Left colon (tissue), 2 donors: Measurements from ENCODE around the gene UMODL1. TPM values are rescaled to one million over a fixed set of nuclear protein-coding genes. Genes with fewer than 3 reads are reported as not detected.

Experiments
- ATAC-seq: fragments of 200-7000 bp; cut with Tn5 transposase; one replicate; pipeline ENCODE4 v1.9.1; 2020; ENCODE audit warnings: mild to moderate bottlenecking, moderate library complexity
- DNase-seq, 2 donors: peaks; one replicate each; pipeline ENCODE4 v3.0.0-alpha.2; 2020
- intact Hi-C, 2 donors: fragments of 100-400 bp; cut with DNase I in 1 of 2; cut with micrococcal nuclease in 1 of 2; formaldehyde crosslinking; loops; one replicate each; pipeline versions ENCODE4 v1.11.2 to v1.14.0; 2022; cut with DNase I, micrococcal nuclease
- total RNA-seq, 2 donors: library from RNA; stranded (reverse); fragmentation: NEBNext Ultra II Directional; extraction: Animal tissue kit (Norgen Biotek cat#: 25700); gene quantifications; one replicate each; pipeline ENCODE4 v1.2.1, GENCODE V29; 2021
- donor health status: DM: no; HTN: no; CAD: no.
- donor health status: DM: yes; HTN: yes; CAD: no.

UMODL1 gene
- total RNA-seq, 2 donors from 2014 or later: 0.28 to 0.43 TPM

DNA sequence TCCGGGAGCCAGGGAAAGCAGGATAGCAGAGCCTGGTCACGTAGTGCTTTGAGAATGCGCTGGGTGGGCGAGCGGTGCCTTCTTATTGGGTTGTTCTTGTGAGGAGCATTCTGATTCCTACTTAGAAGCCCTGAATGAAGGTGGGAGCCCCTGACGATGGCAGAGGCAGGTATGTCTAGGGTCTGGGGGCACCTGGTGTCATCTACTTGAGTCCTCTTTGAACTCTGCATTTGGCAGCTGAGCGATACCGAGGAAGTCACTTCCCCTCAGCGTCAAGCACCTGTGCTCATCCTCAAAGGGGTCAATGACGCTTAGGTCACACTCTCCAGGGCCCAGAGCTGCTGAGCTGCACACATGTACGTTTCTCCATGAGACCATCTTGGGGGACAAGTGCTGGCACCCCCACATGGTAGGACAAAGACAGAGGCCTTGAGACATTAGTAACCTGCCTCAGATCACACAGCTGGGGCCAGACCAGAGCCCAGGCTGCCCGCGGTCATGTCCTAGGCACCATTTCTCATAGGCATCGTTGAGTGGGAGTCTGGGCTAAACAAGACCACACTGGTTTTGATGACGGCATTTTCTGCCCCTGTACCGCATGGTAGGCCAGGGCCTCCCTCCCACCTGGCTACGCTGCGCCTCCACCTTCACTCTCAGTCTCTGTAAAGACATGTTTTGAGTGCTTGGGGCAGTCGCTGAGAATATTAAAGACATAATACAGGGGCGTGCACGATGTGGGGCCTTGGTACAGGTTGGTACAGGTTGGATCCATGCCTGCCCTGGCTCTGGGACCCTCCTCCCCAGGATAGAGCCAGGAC, 78.7 kb downstream of the UMODL1 start:
- intact Hi-C loops: loop anchor here in 1 of 2 donors (10.0 kb wide), 1 partner anchor 115 kb away; no protein-coding TSS in a partner anchor
- no peak for ATAC-seq
- DNase-seq: no peak

DNA sequence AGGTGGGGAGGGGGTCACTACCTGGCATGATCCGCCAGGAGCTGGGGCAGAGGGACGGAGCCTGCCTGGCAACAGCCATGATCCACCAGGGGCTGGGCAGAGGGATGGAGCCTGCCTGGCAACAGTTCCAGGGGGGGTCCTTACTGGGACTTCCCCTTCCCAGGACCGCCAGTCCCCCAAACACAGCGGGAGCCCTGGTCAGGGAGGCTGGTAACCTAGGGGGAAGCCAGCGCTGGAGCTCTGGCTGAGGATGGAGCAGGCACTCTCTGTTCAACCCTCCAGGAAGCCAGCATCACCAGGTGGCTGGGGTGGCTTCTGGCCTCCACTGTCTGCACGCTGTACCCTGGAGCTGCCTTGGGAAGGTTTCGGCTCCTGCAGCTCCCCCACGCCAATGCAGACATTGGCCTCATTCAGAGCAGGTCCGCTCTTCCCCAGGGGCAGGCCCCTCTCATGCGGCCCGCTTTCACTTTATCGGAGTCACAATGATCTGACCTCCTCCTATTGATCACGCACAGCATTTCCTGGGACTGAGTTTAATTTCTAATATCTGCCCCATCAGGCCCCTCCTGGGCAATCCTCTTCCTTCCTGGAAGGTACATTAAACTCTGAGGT, 79.5 kb downstream of the UMODL1 start:
- intact Hi-C loops: no loop called here
- no peak for ATAC-seq
- no peak for DNase-seq

DNA sequence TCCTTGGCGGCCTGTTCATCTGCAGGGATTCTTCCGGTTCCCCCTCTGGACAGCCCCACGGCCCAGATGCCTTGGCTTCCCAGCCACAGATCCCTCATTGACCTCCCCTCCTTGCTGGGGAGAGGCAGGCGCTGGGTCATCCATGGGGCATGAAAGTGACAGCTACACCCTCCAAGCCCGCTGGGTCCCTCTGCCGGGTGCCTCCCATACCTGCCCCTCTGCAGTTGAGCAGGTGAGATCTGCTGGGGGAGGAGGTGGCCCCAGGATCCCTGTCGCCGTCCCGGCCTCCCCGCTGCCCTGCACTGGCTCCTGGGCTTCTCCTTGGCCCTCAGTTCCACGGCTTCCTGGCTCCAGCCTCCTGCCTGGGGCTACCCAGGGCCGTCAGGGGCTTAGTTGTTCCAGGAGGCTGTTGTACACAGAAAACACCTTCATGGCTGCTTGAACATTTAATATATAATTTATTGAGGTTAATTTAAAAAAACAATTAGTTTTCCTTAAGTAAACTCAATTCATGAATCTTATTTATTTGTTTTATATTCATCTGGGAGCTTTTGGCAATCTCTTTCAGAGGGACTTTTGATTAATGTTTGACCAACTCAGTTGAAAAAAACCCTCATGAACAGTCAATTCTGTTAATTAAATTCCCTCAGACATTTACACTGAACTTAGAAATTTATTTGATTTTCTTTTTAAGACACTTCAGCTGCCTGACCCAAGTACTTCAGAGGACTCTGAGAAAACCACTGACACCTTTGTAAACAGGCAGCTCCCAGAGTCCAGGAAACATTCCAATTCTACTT, 80.2 kb downstream of the UMODL1 start:
- DNase-seq: no peak
- intact Hi-C loops: no loop called here
- peak; percentile 48 for ATAC-seq

DNA sequence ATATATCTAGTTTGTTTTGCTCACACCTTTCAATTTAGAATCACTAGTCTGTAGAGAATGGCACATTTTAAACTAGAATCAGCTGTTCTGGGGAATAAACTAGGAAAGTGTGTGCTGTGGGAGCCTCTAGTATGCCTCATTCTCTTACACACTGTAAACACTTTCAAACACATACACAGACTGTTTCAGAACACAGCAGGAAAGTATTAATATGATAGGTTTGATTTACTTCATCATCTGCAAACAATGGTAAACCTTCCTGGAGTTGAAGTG, 80.8 kb downstream of the UMODL1 start:
- intact Hi-C loops: no loop called here
- peak; percentile 17 for ATAC-seq
- no peak for DNase-seq

DNA sequence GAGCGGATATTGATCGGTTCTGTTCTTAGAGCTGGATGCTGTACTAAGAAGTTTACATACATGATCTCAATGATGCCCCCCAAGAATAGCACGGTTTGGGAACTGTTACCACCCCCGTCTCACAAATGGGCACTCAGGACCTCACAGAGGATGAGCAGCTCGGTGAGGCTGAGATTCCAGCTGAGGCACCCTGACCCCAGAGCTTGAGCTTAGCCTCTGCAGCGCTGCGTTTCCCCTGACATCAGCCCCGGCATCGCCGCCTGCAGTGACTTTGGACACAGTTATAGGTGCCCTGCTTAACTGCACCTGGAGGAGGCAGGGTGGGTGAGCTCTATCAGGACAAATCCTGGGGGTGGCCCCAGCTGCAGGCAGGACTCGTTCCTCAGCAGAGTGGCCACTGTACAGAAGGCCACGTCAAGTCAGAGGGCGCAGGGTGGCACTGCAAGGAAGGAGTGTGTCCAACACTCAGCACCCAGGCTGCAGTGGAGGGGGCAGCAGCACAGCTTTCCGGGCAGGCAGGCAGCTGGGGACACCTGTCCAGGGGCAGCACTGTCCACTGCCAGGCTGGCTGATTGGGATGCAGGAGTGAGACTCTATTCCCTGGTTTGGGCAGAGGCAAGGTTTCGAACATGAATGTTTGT, 82.0 kb downstream of the UMODL1 start:
- DNase-seq: no peak
- intact Hi-C loops: no loop called here

DNA sequence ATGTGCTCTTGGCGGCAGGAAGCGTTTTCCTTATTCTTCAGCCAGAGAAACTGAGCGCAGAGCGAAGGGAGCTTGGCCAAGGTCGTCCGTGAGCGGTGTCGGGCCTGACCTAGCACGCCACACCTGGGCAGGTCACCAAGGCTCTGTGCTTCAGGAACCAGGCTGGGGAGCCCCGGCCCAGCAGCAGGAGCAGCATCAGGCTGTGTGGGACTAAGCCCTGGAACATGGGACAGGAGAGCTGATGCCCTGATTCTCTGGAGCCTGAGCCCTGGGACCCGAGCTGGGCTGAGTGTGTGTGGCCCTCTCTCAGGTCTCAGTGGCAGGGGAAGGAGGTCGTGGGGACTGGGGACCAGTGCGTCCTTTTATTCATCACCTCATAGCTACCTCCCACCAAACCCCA, 82.6 kb downstream of the UMODL1 start:
- ATAC-seq (no peak), DNase-seq (no peak)
- intact Hi-C loops: no loop called here

More for the DNA sequence above, 82.0 kb downstream of the UMODL1 start:
- ATAC-seq: no peak

DNA sequence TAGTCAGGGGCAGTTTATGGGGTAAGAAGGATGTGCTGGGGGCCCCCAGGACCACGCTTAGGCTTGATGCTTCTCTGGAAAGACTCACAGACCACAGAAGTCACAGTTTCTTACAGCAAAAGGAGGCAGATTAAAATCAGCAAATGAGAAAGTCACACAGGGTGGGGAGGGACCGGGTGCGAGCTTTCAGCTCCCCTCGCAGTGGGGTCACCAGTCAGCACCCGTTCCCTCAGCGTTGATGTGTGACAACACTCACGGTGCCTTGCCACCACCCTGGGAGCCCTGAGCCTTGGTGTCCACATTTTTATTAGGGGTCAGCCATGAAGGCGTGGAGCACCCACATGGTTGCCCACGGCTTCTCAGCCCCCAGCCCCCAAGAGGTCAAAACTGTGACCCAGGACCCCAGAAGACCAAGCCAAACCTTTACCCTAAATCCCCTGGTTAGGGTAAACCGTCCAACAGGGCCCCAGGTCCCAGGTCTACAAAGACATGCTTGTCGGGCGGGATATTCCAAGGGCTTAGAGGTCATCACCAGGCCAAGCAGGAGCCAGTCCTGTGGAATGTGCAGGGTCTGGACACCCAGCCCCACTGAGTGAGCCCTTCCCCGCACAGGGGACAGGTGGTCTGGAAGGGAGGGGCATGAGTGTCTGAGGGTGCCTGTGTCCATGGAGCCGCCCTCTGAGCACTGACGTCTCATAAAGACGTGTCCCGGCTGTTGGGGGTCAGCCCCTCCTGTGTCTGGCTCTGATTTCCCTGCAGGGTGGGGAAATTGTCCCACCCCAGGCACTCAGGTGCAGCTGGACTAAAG, 83.3 kb downstream of the UMODL1 start:
- ATAC-seq (no peak), DNase-seq (no peak)
- intact Hi-C loops: no loop called here

DNA sequence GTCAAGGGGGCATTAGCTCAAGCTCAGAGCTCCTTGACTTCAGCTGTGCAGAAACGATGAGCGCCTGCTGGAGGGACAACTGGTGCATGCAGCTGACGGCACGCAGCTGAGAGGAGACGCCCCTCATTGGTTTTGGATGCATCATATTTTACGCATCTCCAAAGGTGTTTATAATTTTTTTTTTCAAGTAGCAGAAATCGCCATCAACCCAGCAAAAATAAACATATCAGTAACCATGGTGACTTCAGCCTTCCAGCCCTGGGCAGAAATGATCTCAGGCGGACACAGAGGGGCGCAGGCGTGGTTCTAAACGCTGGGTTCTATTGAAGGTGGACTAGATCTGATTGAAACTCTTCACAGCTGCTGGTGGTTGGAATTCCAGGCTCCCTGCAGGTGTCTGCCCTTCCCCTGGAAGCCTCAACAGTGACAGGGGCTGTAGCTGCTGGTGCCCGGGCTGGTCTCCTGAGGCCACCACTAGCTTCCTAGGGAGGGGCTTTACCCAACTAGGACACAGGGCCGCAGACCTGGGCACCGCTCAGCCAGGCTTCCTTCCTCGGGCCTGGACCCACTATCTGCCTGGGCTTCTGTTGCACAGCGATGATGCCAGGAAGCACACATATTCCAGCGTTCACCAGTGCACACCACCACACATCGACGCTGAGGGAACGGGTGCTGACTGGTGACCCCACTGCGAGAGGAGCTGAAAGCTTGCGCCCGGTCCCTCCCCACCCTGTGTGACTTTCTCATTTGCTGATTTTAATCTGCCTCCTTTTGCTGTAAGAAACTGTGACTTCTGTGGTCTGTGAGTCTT, 84.1 kb downstream of the UMODL1 start:
- intact Hi-C loops: no loop called here
- ATAC-seq: no peak
- no peak for DNase-seq

DNA sequence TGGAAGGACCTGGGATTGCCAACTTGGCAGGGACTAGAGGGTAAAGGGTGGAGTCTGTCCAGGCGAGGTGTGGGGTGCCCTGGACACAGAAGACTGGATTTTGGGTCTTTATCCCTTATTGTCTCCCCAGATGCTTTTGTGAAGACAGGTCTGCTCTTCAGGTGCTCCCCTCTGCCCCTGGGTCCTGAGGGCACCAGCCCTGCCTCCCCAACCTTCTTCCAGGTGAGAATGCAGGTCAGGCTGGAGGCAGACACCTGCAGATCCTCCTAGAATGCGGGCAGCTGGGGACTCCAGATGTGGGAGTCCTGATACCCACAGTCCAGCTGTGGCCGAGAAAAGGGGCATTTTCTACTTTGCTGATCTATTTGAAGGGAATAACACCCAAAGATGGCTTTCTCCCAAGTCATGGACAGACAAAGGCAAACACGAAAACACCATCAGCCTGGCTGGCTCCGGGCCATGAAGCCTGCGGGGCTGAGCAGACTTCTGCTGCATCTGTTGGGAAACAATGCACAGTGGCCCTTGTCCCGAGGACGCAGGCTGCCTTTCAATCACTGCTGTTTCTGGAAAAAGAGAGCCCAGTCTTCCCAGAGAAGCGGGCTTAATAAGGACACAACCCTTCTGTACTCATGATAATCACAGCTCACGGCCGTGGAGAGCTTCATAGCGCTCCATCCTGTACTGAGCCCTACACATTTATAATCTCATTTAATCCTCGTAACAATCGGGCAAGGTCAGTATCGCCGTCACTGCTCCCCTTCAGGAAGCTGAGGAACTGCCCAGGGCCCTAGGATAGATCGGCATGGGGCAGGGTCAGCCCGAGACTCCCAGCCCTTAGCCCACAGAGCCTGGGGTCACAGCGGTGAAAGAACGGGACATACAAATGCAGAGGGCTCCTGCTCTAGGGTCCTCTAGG, 85.8 kb downstream of the UMODL1 start:
- peak; percentile 29 for ATAC-seq
- intact Hi-C loops: no loop called here
- no peak for DNase-seq

DNA sequence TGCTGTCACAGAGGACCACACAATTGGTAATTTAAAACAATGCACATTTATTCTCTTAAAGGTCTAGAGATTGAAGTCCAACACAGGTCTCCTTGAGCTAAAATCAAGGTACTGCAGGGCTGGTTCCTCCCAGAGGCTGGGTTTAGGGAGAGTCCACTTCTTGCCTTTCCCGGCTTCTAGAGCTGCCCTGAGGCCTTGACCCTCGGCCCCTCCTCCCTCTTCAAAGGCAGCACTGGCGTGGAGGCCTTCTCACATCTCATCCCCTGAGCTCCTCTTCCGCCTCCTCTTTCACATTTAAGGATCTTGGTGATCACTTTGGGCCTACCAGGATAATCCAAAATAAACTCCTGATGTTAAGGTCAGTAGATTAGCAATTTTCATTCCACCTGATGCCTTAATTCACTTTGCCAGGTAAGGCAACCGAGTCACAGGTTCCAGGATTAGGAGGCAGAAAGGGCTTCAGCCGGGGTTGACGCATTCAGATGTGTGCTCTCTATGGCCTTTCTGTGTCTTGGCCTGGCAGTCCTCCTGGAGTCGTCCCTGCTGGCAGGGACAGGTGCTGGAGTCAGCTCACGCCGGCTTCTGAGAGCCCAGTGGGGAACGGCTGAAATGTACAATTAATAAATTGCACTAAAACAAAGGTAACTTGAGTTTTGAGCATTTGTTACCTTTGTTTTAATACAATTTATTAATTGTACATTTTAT, 86.6 kb downstream of the UMODL1 start:
- no peak for DNase-seq
- ATAC-seq: no peak
- intact Hi-C loops: no loop called here

DNA sequence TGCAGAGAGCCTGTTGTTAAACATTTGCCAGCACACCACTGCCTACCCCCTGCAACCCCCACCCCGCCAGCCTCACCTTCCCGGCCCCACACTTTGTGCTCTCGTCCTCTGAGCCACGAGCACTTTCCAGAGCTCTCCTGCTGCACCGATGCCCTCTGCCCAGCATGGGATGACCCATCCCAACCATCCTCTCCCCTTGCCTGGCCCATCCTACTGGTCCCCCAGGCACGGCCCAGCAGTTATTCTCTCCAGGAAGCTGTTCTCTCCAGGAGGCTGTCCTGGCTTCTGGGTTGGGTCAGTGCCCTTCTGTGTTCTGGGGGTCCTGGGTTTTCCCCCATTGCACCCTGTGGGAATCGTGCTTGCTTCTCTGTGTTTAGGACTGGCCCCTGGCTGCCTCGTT, 87.7 kb downstream of the UMODL1 start:
- DNase-seq (no peak), ATAC-seq (no peak)
- intact Hi-C loops: no loop called here

DNA sequence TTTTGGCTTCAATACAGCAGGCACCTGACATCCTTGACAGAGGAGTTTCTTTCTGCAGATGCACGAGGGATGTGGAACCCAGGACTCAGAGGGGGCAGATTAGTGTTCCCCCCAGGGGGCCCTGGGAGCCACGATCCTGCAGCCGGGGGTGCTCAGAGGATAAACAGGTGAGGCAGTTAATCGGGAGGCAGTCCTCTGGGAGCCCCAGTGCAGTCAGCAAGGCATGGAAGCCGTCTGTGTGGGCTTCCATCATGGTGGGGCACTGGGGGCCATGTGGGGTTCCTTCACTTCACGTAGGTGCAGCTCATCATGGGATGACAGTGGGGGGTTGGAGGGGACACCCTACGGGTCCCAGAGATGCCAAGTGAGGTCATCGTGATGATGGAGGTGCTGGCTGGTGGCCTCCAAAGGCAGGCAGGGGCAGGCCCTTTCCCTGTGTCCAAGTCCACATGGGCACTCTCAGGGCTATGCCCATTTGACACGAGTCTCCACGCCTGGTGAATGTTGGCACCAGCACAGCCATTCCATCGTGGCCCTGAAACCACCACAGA, 88.5 kb downstream of the UMODL1 start:
- intact Hi-C loops: loop anchor here in 1 of 2 donors (10.0 kb wide), 1 partner anchor 95 kb away; no protein-coding TSS in a partner anchor
- no peak for DNase-seq
- no peak for ATAC-seq

DNA sequence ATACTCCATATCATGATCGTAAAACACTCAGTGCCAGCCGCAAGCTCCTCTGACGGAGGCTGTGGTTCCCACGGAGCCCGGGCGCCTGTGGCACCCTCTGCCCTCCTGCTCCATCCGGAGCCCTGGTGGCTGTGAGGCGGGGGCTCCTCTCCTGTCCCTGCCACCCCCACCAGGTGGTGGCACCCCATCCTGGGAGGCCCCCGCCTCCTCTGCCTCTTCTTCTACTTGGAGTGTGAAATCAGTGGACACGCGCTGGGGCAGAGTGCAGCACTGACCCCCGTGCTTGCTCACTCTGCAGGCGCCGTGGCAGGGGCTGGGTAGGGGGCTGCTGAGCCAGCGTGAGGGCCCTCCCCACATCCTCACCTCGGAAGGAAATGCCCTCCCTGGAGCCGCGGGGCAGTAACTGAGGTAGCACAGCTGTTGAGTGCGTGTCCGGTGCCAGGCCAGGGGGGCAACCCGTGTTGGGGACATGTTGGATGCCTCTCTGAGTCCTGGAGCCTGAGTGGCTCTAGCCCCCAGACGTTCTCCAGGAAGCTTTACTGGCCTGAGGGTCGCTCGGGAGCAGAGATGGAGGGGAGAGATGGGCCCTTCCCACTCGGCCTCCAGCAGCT, 89.1 kb downstream of the UMODL1 start:
- ATAC-seq: no peak
- intact Hi-C loops: loop anchor here in 1 of 2 donors (10.0 kb wide), 1 partner anchor 95 kb away; no protein-coding TSS in a partner anchor
- no peak for DNase-seq

DNA sequence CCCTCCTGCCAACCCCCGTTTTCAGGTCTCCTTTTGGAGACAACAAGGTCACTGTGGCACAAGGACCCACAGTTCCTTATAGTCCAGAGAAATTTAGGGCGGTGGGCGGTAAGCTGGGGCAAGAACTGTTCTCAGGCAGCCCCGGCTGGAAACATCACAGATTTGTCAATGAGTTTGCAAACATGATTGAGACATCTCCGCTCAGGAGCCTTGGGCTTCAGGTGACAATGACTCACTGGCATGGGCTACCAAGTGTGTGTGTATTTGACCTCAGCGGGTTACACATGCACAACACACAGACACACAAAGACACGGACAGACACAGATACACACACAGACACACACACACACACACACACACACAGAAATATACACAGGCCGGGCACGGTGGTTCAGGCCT, 89.6 kb downstream of the UMODL1 start:
- ATAC-seq: no peak
- DNase-seq: no peak
- intact Hi-C loops: loop anchor here in 1 of 2 donors (10.0 kb wide), 1 partner anchor 94 kb away; no protein-coding TSS in a partner anchor

DNA sequence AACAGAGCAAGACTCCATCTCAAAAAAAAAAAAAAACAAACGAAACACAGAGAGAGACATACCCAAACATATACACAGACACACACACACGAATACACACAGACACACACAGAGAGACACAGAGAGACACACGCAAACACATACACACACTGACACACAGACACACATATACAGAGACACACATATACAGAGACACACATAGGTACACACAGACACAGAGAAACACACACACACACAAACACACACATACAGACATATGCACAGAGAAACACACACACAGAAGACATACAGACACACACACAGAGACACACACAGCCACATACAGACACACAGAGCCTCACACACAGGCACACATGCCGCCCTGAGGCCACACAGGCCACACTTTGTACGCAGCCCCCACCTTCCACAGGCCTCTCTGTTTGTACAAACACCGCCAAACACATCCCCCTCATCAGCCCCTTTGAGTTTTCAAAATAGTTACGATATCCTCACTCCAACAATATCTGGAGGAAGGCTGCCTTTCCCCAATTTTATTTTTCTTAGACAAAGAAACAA, 90.4 kb downstream of the UMODL1 start:
- intact Hi-C loops: loop anchor here in 1 of 2 donors (10.0 kb wide), 1 partner anchor 93 kb away; no protein-coding TSS in a partner anchor
- no peak for ATAC-seq

More for the DNA sequence above, 90.4 kb downstream of the UMODL1 start:
- DNase-seq: no peak
